ENCODE measurements around the gene NEUROD1.

NEUROD1 gene

DNA sequence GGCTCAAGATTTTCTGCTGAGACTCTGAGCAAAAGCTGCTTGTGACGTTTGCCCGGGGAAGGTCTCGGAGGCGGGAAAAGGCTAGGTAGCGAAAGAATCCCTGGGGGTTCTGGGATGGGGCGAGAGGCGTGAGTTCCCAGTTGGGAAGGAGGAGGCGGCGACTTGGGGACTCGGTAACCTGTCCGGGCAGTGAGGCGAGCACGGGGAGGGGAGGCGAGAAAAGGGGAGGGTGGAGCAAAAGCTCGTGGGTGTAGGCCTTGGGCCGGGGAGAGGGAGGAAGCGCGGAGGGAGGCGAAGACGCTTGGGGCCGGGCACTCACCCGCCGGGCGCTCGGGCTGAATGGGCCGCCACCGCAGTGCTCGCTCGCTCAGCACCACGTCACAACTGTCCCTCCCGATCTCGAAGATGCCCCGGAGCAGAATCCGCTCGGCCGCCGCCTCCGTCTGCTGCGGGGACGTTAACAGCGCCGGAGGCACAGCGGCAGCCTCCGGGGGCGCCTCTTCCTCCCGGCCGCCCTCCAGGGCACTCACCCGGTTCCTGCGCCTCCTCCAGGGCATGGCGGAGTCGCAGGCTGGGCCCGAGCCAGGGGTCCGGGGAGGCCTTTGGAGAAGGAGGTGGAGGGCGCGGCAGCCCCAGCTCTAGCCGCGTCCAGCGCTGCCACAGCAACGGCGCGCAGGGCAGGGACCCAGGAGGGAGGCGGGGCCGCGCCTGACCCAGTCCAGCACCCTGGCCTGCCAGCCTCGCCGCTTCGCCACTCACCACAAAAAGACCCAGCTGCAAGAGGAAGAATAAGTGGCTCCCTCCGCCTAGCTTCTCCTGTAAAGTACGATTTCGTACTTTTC is 23.6 kb downstream of the NEUROD1 start, which contains the start of gene CERKL (continued):
- TF ChIP-seq ZNF626 (tag by site-specific recombination; IDR thresholded peaks at IDR 0.05): no peak
- TF ChIP-seq SETDB1 (IDR thresholded peaks at IDR 0.05; ENCODE audit: insufficient read length, low read length): no peak
- TF ChIP-seq, protein P1, sequence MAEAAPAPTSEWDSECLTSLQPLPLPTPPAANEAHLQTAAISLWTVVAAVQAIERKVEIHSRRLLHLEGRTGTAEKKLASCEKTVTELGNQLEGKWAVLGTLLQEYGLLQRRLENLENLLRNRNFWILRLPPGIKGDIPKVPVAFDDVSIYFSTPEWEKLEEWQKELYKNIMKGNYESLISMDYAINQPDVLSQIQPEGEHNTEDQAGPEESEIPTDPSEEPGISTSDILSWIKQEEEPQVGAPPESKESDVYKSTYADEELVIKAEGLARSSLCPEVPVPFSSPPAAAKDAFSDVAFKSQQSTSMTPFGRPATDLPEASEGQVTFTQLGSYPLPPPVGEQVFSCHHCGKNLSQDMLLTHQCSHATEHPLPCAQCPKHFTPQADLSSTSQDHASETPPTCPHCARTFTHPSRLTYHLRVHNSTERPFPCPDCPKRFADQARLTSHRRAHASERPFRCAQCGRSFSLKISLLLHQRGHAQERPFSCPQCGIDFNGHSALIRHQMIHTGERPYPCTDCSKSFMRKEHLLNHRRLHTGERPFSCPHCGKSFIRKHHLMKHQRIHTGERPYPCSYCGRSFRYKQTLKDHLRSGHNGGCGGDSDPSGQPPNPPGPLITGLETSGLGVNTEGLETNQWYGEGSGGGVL (tag by site-specific recombination; IDR thresholded peaks at IDR 0.05): peak; percentile 91
- TF ChIP-seq ZNF629 (tag by site-specific recombination; IDR thresholded peaks at IDR 0.05): peak; percentile 56
- TF ChIP-seq FEZF1 (tag by site-specific recombination; IDR thresholded peaks at IDR 0.05): peak; percentile 41; the same call in 1 of the 2 replicates
- TF ChIP-seq GLIS1 (tag by site-specific recombination; IDR thresholded peaks at IDR 0.05): peak; percentile 79
- no peak for TF ChIP-seq ZNF488 (tag by site-specific recombination; IDR thresholded peaks at IDR 0.05)
- TF ChIP-seq ZBTB48 (tag by site-specific recombination; IDR thresholded peaks at IDR 0.05): peak; percentile 59; the same call in 1 of the 2 replicates
- no peak for TF ChIP-seq ZNF350 (tag by site-specific recombination; IDR thresholded peaks at IDR 0.05)
- no peak for TF ChIP-seq ZNF513 (tag by site-specific recombination; IDR thresholded peaks at IDR 0.05)
- peak; percentile 55; the same call in 1 of the 2 replicates for TF ChIP-seq ZEB2 (tag by site-specific recombination; IDR thresholded peaks at IDR 0.05)
- peak; percentile 52; the same call in 1 of the 2 replicates for TF ChIP-seq KLF16 (tag by site-specific recombination; IDR thresholded peaks at IDR 0.05)
- no peak for TF ChIP-seq ZNF423 (tag by site-specific recombination; IDR thresholded peaks at IDR 0.05)
- TF ChIP-seq ZNF768 (tag by site-specific recombination; IDR thresholded peaks at IDR 0.05): no peak
- 0 out of 2 replicates have a peak, but pooled peaks have one; percentile 16 for TF ChIP-seq ZFP69B (tag by site-specific recombination; IDR thresholded peaks at IDR 0.05)
- no peak for TF ChIP-seq ZNF239 (tag by site-specific recombination; IDR thresholded peaks at IDR 0.05)
- TF ChIP-seq ZNF76 (tag by site-specific recombination; IDR thresholded peaks at IDR 0.05; ENCODE audit: borderline replicate concordance, low read depth): peak; percentile 75
- TF ChIP-seq, protein P2, sequence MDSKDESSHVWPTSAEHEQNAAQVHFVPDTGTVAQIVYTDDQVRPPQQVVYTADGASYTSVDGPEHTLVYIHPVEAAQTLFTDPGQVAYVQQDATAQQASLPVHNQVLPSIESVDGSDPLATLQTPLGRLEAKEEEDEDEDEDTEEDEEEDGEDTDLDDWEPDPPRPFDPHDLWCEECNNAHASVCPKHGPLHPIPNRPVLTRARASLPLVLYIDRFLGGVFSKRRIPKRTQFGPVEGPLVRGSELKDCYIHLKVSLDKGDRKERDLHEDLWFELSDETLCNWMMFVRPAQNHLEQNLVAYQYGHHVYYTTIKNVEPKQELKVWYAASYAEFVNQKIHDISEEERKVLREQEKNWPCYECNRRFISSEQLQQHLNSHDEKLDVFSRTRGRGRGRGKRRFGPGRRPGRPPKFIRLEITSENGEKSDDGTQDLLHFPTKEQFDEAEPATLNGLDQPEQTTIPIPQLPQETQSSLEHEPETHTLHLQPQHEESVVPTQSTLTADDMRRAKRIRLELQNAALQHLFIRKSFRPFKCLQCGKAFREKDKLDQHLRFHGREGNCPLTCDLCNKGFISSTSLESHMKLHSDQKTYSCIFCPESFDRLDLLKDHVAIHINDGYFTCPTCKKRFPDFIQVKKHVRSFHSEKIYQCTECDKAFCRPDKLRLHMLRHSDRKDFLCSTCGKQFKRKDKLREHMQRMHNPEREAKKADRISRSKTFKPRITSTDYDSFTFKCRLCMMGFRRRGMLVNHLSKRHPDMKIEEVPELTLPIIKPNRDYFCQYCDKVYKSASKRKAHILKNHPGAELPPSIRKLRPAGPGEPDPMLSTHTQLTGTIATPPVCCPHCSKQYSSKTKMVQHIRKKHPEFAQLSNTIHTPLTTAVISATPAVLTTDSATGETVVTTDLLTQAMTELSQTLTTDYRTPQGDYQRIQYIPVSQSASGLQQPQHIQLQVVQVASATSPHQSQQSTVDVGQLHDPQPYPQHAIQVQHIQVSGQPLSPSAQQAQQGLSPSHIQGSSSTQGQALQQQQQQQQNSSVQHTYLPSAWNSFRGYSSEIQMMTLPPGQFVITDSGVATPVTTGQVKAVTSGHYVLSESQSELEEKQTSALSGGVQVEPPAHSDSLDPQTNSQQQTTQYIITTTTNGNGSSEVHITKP (tag by site-specific recombination; IDR thresholded peaks at IDR 0.05): peak; percentile 47; the same call in 1 of the 2 replicates

DNA sequence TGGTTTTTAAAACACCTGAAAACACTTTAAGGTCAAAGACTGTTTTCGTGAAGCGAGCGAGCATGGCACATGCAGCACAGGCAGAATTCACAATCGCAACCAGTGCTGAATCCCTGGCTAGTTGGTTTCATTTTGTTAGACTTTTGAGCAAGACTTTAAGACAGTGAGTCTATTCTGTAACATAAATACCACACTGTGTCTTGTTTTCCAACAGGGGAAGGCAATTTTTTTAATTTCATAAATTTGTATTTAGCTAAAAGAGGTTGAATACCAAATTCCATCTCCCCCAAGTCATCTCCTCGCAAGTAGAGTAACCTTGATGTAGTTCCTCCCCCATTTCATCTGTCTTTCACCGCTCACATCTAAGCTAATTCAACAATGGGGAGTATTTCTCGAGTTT is 24.8 kb downstream of the NEUROD1 start:
- Histone ChIP-seq H3K4me1 (ENCODE audit: control insufficient read depth, insufficient read depth, low read length) (no peaks in the 10 kb centered on the region; the same call in 1 of the 2 replicates), H3K9me3 (ENCODE audit: control insufficient read depth, insufficient read depth, low read depth, low read length) (no peaks in the 10 kb centered on the region), H3K27ac (ENCODE audit: extremely low read depth, low read depth, low read length) (no peak overlapping the region), H3K36me3 (ENCODE audit: control insufficient read depth in 2 of 2, insufficient read depth in 1 of 2, low read length in 2 of 2) (no peaks in the 10 kb centered on the region), H3K4me3 (ENCODE audit: low read depth, low read length) (no peak overlapping the region)
- TF ChIP-seq ZNF10 (tag by site-specific recombination; IDR thresholded peaks at IDR 0.05): no peak
- TF ChIP-seq ZNF248 (tag by site-specific recombination; IDR thresholded peaks at IDR 0.05): no peak
- TF ChIP-seq, protein P3, sequence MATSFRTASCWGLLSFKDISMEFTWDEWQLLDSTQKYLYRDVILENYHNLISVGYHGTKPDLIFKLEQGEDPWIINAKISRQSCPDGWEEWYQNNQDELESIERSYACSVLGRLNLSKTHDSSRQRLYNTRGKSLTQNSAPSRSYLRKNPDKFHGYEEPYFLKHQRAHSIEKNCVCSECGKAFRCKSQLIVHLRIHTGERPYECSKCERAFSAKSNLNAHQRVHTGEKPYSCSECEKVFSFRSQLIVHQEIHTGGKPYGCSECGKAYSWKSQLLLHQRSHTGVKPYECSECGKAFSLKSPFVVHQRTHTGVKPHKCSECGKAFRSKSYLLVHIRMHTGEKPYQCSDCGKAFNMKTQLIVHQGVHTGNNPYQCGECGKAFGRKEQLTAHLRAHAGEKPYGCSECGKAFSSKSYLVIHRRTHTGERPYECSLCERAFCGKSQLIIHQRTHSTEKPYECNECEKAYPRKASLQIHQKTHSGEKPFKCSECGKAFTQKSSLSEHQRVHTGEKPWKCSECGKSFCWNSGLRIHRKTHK (tag by site-specific recombination; IDR thresholded peaks at IDR 0.05): no peak
- TF ChIP-seq ZBTB1 (tag by site-specific recombination; IDR thresholded peaks at IDR 0.05): no peak
- no peak for TF ChIP-seq ZFP37 (tag by site-specific recombination; IDR thresholded peaks at IDR 0.05)
- TF ChIP-seq ZBTB17 (tag by site-specific recombination; IDR thresholded peaks at IDR 0.05): no peak
- no peak for TF ChIP-seq KLF9 (tag by site-specific recombination; IDR thresholded peaks at IDR 0.05; ENCODE audit: low read depth)
- CTCF ChIA-PET: interaction anchor here (0.6 to 1.3 kb wide), 4 partner anchors 11 to 528 kb away, joined by 3 to 7 read pairs (median 4); no protein-coding TSS in a partner anchor
- POLR2A ChIA-PET: no interaction called here
